HEK293 (cell line): ENCODE results near the gene CHN2.

Source experiments
- CTCF ChIA-PET: fragments of 350-600 bp; formaldehyde crosslinking; extraction: SDS; loops from one replicate; lab custom pipeline; 2021; ENCODE audit warnings: antibody characterized with exemption; lab: Yijun Ruan, JAX
- POLR2A ChIA-PET: fragments of 300-600 bp; formaldehyde crosslinking; extraction: SDS; loops from one replicate; lab custom pipeline; 2020; ENCODE audit warnings: antibody characterized with exemption, inconsistent platforms; lab: Yijun Ruan, JAX
- H3K27ac ChIP-seq: fragments of 200-500 bp; sonication (Bioruptor generic); 2 replicates; pipeline ENCODE4 v1.5.1; 2014; ENCODE audit warnings: low read depth, low read length, control low read depth, inconsistent platforms; ENCODE audit errors: extremely low read depth
- H3K36me3 ChIP-seq, 2 experiments: fragments of 200-500 bp in 1 of 2; sonication (Bioruptor generic) in 1 of 2; 1 replicate in 1 of 2; 2 replicates in 1 of 2; pipeline ENCODE4 v1.5.1; 2014 to 2017; ENCODE audit warnings: inconsistent platforms in 2 of 2, low read length in 2 of 2; ENCODE audit not compliant: control insufficient read depth in 2 of 2, insufficient read depth in 1 of 2
- H3K4me1 ChIP-seq: fragments of 200-500 bp; sonication (Bioruptor generic); 2 replicates; pipeline ENCODE4 v1.5.1; 2014; ENCODE audit warnings: mild to moderate bottlenecking, low read length, inconsistent platforms; ENCODE audit not compliant: control insufficient read depth, insufficient read depth
- H3K4me3 ChIP-seq: 2 replicates; pipeline ENCODE4 v1.5.1; 2011; ENCODE audit warnings: low read depth, mild to moderate bottlenecking, control low read depth, low read length, moderate library complexity
- H3K9me3 ChIP-seq: fragments of 200-500 bp; sonication (Bioruptor generic); 2 replicates; pipeline ENCODE4 v1.5.1; 2014; ENCODE audit warnings: low read depth, low read length, inconsistent platforms; ENCODE audit not compliant: control insufficient read depth, insufficient read depth
- EGR2 ChIP-seq: fragments of 450-650 bp; formaldehyde crosslinking; IDR thresholded peaks from 2 replicates; pipeline ENCODE4 v1.5.1; 2016; ENCODE audit warnings: low read depth, missing biosample characterization, missing genetic modification characterization
- HOXC10 ChIP-seq: sonication (generic); formaldehyde crosslinking; IDR thresholded peaks from 2 replicates; pipeline ENCODE4 v1.8.1; 2023; ENCODE audit warnings: mild to moderate bottlenecking, missing genetic modification reagents
- KLF8 ChIP-seq: fragments of 450-650 bp; formaldehyde crosslinking; IDR thresholded peaks from 2 replicates; pipeline ENCODE4 v1.5.1; 2016; ENCODE audit warnings: missing biosample characterization, missing genetic modification characterization
- OSR2 ChIP-seq: fragments of 450-650 bp; formaldehyde crosslinking; IDR thresholded peaks from 2 replicates; pipeline ENCODE4 v1.5.1; 2016; ENCODE audit warnings: missing biosample characterization, missing genetic modification characterization
- PRDM1 ChIP-seq: fragments of 450-650 bp; formaldehyde crosslinking; IDR thresholded peaks from 2 replicates; pipeline ENCODE4; 2016; ENCODE audit warnings: missing biosample characterization, missing genetic modification characterization
- REPIN1 ChIP-seq: fragments of 450-650 bp; formaldehyde crosslinking; IDR thresholded peaks from 2 replicates; pipeline ENCODE4 v1.5.1; 2017; ENCODE audit warnings: missing biosample characterization, missing genetic modification characterization, low read depth
- SALL2 ChIP-seq: fragments of 450-650 bp; formaldehyde crosslinking; IDR thresholded peaks from 2 replicates; pipeline ENCODE4 v1.5.0; 2017; ENCODE audit warnings: missing biosample characterization, mild to moderate bottlenecking, missing genetic modification characterization, borderline replicate concordance
- ZFHX2 ChIP-seq: fragments of 450-650 bp; formaldehyde crosslinking; conservative IDR thresholded peaks from 2 replicates; pipeline ENCODE4 v1.5.1; 2016; ENCODE audit warnings: missing biosample characterization, missing genetic modification characterization
- ZFP41 ChIP-seq: fragments of 450-650 bp; formaldehyde crosslinking; IDR thresholded peaks from 2 replicates; pipeline ENCODE4 v1.5.1; 2016; ENCODE audit warnings: missing biosample characterization, missing genetic modification characterization, borderline replicate concordance
- ZNF274 ChIP-seq, 2 experiments: fragments of 200-500 bp in 1 of 2; fragments of 450-650 bp in 1 of 2; sonication (Bioruptor generic) in 1 of 2; formaldehyde crosslinking in 1 of 2; IDR thresholded peaks; 2 replicates each; pipeline versions ENCODE4 v1.5.1 to v1.6.1; 2014 to 2016; ENCODE audit warnings: borderline replicate concordance in 1 of 2, inconsistent platforms in 1 of 2, low read length in 1 of 2, missing biosample characterization in 1 of 2, missing genetic modification characterization in 1 of 2
- ZNF670 ChIP-seq: fragments of 450-650 bp; formaldehyde crosslinking; IDR thresholded peaks from 2 replicates; pipeline ENCODE4 v1.5.1; 2016; ENCODE audit warnings: missing biosample characterization, missing genetic modification characterization, low read depth
- ZNF776 ChIP-seq: fragments of 450-650 bp; formaldehyde crosslinking; IDR thresholded peaks from 2 replicates; pipeline ENCODE4 v1.5.0; 2017; ENCODE audit warnings: missing biosample characterization, missing genetic modification characterization, borderline replicate concordance
- ZNF837 ChIP-seq: fragments of 450-650 bp; formaldehyde crosslinking; IDR thresholded peaks from 2 replicates; pipeline ENCODE4 v1.5.1; 2016; ENCODE audit warnings: missing biosample characterization, missing genetic modification characterization
- TF ChIP-seq, protein P1 (sequence below): fragments of 450-650 bp; formaldehyde crosslinking; IDR thresholded peaks from 2 replicates; pipeline ENCODE4 v1.5.1; 2017; ENCODE audit warnings: missing biosample characterization, missing genetic modification characterization
- TF ChIP-seq, protein P2 (sequence below): fragments of 450-650 bp; formaldehyde crosslinking; IDR thresholded peaks from 2 replicates; pipeline ENCODE4 v1.5.1; 2016; ENCODE audit warnings: missing biosample characterization, missing genetic modification characterization
- TF ChIP-seq, protein P3 (sequence below): fragments of 450-650 bp; formaldehyde crosslinking; IDR thresholded peaks from 2 replicates; pipeline ENCODE4 v1.5.1; 2016; ENCODE audit warnings: missing biosample characterization, missing genetic modification characterization

CHN2 gene

DNA sequence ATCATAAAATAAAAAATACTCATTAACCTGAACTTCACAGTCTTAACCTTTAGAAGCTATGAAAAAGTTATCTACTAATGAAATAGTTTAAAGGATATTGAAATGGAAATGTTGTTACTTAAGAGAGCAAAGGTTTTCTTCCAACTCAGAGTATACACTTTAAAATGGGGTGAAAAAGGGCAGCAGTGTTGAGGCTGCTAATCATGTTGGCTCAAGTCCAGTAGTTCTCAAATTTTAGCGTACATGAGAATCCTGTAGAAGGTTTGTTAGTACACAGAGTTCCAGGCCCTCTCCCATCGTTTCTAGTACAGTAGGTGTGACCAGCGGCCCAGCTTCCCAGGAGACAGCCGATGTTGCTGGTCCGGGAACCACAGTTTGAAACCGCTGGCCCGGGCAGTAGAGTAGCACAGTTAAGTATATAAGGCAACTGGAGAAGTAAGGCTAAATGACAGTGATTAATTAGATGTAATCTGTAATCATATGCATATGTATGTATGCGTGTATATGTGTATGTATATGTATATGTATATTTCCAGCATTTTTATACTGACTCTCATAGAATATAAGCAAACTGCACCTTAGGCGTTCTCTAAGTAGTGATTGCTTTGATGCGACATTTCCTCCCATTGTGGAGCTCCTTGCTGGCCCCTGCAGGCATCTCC lies 221.8 kb downstream of the CHN2 start:
- ChIA-PET CTCF (interaction anchor here (1.3 to 1.7 kb wide), 2 partner anchors 310 to 460 kb away, joined by 6 read pairs; no protein-coding TSS in a partner anchor), POLR2A (no interaction called here)
- H3K4me1 ChIP-seq = no peaks in the 10 kb centered on the region
- TF ChIP-seq PRDM1 (tag by site-specific recombination) (no peak), REPIN1 (tag by site-specific recombination) (no peak), ZNF670 (tag by site-specific recombination) (no peak), ZNF776 (tag by site-specific recombination) (no peak)
- H3K4me3 ChIP-seq = no peak overlapping the region
- H3K27ac ChIP-seq = no peak overlapping the region
- no peaks in the 10 kb centered on the region for H3K36me3 ChIP-seq
- no peaks in the 10 kb centered on the region for H3K9me3 ChIP-seq

DNA sequence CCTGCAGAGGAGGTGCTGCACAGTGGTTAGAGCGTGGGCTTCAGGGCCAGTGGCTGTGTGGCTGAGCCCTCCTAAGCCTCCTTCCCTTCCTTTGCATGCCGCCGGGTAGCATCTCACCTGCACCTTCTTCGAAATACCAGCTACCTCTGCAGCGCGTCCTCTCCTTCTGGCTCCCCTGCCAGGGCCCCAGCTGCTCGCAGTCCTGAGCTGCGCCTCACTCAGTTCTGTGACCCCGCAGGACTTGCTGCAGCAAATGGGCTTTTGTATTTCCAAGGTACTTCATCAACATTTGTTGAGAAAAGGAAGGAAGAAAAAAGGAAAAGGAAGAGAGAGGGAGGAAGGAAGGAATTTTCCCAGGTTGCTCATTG lies 222.3 kb downstream of the CHN2 start:
- POLR2A ChIA-PET = no interaction called here
- TF ChIP-seq ZNF837 (tag by site-specific recombination) = no peak
- TF ChIP-seq OSR2 (tag by site-specific recombination) = no peak
- TF ChIP-seq KLF8 (tag by site-specific recombination) = no peak
- TF ChIP-seq ZFHX2 (tag by site-specific recombination) = no peak
- TF ChIP-seq SALL2 (tag by site-specific recombination) = no peak
- TF ChIP-seq HOXC10 (CRISPR knock-in tag) = no peak
- TF ChIP-seq, protein P1, sequence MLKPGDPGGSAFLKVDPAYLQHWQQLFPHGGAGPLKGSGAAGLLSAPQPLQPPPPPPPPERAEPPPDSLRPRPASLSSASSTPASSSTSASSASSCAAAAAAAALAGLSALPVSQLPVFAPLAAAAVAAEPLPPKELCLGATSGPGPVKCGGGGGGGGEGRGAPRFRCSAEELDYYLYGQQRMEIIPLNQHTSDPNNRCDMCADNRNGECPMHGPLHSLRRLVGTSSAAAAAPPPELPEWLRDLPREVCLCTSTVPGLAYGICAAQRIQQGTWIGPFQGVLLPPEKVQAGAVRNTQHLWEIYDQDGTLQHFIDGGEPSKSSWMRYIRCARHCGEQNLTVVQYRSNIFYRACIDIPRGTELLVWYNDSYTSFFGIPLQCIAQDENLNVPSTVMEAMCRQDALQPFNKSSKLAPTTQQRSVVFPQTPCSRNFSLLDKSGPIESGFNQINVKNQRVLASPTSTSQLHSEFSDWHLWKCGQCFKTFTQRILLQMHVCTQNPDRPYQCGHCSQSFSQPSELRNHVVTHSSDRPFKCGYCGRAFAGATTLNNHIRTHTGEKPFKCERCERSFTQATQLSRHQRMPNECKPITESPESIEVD (tag by site-specific recombination) = no peak
- TF ChIP-seq, protein P2, sequence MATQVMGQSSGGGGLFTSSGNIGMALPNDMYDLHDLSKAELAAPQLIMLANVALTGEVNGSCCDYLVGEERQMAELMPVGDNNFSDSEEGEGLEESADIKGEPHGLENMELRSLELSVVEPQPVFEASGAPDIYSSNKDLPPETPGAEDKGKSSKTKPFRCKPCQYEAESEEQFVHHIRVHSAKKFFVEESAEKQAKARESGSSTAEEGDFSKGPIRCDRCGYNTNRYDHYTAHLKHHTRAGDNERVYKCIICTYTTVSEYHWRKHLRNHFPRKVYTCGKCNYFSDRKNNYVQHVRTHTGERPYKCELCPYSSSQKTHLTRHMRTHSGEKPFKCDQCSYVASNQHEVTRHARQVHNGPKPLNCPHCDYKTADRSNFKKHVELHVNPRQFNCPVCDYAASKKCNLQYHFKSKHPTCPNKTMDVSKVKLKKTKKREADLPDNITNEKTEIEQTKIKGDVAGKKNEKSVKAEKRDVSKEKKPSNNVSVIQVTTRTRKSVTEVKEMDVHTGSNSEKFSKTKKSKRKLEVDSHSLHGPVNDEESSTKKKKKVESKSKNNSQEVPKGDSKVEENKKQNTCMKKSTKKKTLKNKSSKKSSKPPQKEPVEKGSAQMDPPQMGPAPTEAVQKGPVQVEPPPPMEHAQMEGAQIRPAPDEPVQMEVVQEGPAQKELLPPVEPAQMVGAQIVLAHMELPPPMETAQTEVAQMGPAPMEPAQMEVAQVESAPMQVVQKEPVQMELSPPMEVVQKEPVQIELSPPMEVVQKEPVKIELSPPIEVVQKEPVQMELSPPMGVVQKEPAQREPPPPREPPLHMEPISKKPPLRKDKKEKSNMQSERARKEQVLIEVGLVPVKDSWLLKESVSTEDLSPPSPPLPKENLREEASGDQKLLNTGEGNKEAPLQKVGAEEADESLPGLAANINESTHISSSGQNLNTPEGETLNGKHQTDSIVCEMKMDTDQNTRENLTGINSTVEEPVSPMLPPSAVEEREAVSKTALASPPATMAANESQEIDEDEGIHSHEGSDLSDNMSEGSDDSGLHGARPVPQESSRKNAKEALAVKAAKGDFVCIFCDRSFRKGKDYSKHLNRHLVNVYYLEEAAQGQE = no peak
- TF ChIP-seq, protein P3, sequence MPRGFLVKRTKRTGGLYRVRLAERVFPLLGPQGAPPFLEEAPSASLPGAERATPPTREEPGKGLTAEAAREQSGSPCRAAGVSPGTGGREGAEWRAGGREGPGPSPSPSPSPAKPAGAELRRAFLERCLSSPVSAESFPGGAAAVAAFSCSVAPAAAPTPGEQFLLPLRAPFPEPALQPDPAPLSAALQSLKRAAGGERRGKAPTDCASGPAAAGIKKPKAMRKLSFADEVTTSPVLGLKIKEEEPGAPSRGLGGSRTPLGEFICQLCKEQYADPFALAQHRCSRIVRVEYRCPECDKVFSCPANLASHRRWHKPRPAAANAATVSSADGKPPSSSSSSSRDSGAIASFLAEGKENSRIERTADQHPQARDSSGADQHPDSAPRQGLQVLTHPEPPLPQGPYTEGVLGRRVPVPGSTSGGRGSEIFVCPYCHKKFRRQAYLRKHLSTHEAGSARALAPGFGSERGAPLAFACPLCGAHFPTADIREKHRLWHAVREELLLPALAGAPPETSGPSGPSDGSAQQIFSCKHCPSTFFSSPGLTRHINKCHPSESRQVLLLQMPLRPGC = no peak
- no peak for TF ChIP-seq EGR2 (tag by site-specific recombination)
- TF ChIP-seq ZNF274 (IDR thresholded peaks at IDR 0.05; ENCODE audit: low read length) = no peak
- no peak for TF ChIP-seq ZNF274 (tag by site-specific recombination; IDR thresholded peaks at IDR 0.05; ENCODE audit: borderline replicate concordance)
- TF ChIP-seq ZFP41 (tag by site-specific recombination) = no peak
- H3K4me3 ChIP-seq = no peak overlapping the region
- H3K9me3 ChIP-seq = no peaks in the 10 kb centered on the region
- H3K4me1 ChIP-seq = no peaks in the 10 kb centered on the region
- no peaks in the 10 kb centered on the region for H3K36me3 ChIP-seq
- H3K27ac ChIP-seq = no peak overlapping the region
- CTCF ChIA-PET = interaction anchor here (1.0 to 1.7 kb wide), 3 partner anchors 10 to 460 kb away, joined by 3 to 6 read pairs (median 6); no protein-coding TSS in a partner anchor
